ENCODE data around the gene LHFPL3. TPM values are rescaled to one million over a fixed set of nuclear protein-coding genes. Genes with fewer than 3 reads are reported as not detected.

The LHFPL3 gene
- total and polyA plus RNA-seq, 2 of the 13 experiments (the other 11 are each of a cell fraction or from before 2014, with no cell fraction given) = not detected

DNA sequence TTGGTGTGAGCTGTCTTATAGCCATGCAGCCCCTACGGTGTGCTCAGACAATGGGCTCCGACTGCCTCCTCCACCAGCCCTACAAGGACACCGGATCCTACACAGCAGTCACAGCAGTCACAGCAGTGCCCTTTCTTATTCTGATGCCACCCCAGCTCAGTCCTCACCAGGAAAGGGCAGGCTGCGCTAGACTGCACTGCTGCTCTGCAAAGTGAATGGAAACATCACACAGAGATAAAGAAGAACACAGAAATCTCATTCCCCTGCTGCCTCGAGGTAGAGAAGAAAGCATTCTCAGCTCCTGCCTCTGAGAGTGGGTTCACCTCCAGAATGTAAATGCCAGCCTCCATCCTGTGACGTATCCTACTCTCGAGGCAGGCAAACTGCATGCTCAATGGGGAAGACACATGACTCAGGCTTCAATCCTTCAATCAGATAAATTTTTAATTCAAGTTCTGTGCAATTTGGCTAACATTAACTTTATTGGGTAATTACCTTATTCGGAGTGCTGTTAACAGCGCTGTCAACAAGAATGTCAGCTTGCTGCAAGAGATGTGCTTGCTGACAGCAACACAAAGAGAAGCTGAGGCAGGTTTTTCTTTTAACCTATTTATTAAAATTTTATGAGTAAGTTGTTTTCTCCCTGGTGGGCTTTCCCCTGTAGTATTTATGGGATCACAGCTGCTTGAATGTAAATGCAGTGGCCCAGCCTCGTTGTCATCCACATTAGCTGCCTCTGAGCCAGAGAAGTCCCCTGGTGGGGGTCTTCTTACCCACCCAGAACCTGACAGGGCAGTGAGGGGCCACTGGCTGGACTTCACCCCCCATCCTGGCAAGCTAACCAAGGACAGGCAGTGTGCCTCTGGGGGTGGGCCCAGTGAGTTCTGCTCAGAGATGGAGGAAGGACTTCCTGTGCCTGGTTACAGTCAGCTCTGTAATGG, 444.3 kb downstream of the LHFPL3 start (continued):
- no peak for TF ChIP-seq ZFX (CRISPR knock-in tag; IDR thresholded peaks at IDR 0.05; ENCODE audit: low read depth)
- no peak for TF ChIP-seq TBL1XR1 (IDR thresholded peaks at IDR 0.05; ENCODE audit: borderline replicate concordance, low read length, partially characterized antibody)

DNA sequence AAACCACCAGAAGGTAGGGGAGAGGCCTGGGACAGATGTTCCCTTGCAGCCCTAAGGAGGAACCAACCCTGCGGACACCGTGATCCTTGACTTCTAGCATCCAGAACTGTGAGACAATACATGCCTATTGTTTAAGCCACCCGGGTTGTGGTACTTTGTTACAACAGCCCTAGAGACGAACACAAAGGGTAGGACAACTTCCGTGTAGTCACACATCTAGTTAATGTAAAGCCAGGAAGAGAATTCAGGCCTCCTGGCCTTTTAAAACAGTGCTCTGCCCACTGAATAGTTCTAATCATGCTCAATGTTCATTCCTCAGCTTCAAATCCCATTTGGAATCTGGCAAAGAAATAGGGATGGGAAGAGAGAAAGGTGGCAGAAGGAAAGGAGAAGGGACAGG, 445.4 kb downstream of the LHFPL3 start:
- POLR2A ChIA-PET = no interaction called here
- Histone ChIP-seq H3K9ac (ENCODE audit: insufficient read depth, low read depth, low read length) (no peak overlapping the region), H3K79me2 (ENCODE audit: insufficient read depth, low read length) (no peaks in the 10 kb centered on the region), H4K20me1 (ENCODE audit: insufficient read depth, low read length) (no peaks in the 10 kb centered on the region), H3K4me1 (ENCODE audit: insufficient read depth, low read length) (no peaks in the 10 kb centered on the region), H3K4me3 (replicated peaks in 1 of 3; ENCODE audit: insufficient read depth in 1 of 3, low read depth in 2 of 3, low read length in 3 of 3) (no peak overlapping the region), H3K9me3 (ENCODE audit: low read length) (no peaks in the 10 kb centered on the region), H3K27ac (ENCODE audit: extremely low read length, insufficient read depth, low read length) (no peak overlapping the region), H2AFZ (ENCODE audit: low read length) (no peak overlapping the region), H3K27me3 (ENCODE audit: control insufficient read depth in 1 of 2, insufficient read depth in 2 of 2, low read length in 2 of 2) (no peaks in the 10 kb centered on the region; a peak in 1 of 5 replicates), H3K4me2 (ENCODE audit: low read depth, low read length) (no peak overlapping the region), H3K36me3 (replicated peaks in 1 of 2; ENCODE audit: control insufficient read depth in 1 of 2, insufficient read depth in 2 of 2, low read length in 2 of 2) (no peaks in the 10 kb centered on the region)
- intact Hi-C loops (cut with micrococcal nuclease; ENCODE audit: unreplicated experiment) = no loop called here
- WGBS (ENCODE audit: low lambda C conversion rate) = 0% methylated on average over 3 of the region's 5 CpGs
- FAIRE-seq (no peak), ATAC-seq (no peak), DNase-seq (ENCODE audit: low spot score) (no peak)
- CTCF ChIA-PET (ENCODE audit: low intra/inter-chr PET ratio, low total read pairs) = no interaction called here
- no TSS peak for BruUV-seq (replicated peaks)
- in situ Hi-C loops (cut with HindIII; ENCODE audit: extremely low pct_ligation_motif_present, low pct_unique_long_range_greater_than_20kb) = no loop called here
- TF ChIP-seq, protein P1, sequence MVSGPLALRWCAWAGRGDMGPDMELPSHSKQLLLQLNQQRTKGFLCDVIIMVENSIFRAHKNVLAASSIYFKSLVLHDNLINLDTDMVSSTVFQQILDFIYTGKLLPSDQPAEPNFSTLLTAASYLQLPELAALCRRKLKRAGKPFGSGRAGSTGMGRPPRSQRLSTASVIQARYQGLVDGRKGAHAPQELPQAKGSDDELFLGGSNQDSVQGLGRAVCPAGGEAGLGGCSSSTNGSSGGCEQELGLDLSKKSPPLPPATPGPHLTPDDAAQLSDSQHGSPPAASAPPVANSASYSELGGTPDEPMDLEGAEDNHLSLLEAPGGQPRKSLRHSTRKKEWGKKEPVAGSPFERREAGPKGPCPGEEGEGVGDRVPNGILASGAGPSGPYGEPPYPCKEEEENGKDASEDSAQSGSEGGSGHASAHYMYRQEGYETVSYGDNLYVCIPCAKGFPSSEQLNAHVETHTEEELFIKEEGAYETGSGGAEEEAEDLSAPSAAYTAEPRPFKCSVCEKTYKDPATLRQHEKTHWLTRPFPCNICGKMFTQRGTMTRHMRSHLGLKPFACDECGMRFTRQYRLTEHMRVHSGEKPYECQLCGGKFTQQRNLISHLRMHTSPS (CRISPR knock-in tag; IDR thresholded peaks at IDR 0.05; ENCODE audit: low read depth) = no peak
- TF ChIP-seq, protein P2, sequence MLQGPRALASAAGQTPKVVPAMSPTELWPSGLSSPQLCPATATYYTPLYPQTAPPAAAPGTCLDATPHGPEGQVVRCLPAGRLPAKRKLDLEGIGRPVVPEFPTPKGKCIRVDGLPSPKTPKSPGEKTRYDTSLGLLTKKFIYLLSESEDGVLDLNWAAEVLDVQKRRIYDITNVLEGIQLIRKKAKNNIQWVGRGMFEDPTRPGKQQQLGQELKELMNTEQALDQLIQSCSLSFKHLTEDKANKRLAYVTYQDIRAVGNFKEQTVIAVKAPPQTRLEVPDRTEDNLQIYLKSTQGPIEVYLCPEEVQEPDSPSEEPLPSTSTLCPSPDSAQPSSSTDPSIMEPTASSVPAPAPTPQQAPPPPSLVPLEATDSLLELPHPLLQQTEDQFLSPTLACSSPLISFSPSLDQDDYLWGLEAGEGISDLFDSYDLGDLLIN (CRISPR knock-in tag; IDR thresholded peaks at IDR 0.05; ENCODE audit: borderline replicate concordance) = no peak
- no peak for TF ChIP-seq ZNF75D (CRISPR knock-in tag; IDR thresholded peaks at IDR 0.05; ENCODE audit: borderline replicate concordance)
- TF ChIP-seq, protein P3, sequence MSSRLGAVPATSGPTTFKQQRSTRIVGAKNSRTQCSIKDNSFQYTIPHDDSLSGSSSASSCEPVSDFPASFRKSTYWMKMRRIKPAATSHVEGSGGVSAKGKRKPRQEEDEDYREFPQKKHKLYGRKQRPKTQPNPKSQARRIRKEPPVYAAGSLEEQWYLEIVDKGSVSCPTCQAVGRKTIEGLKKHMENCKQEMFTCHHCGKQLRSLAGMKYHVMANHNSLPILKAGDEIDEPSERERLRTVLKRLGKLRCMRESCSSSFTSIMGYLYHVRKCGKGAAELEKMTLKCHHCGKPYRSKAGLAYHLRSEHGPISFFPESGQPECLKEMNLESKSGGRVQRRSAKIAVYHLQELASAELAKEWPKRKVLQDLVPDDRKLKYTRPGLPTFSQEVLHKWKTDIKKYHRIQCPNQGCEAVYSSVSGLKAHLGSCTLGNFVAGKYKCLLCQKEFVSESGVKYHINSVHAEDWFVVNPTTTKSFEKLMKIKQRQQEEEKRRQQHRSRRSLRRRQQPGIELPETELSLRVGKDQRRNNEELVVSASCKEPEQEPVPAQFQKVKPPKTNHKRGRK (CRISPR knock-in tag; IDR thresholded peaks at IDR 0.05) = no peak
- no peak for TF ChIP-seq MEF2D (CRISPR knock-in tag; IDR thresholded peaks at IDR 0.05)
- TF ChIP-seq SMARCC2 (IDR thresholded peaks at IDR 0.05) = no peak
- no peak for TF ChIP-seq EHMT2 (IDR thresholded peaks at IDR 0.05; ENCODE audit: borderline replicate concordance, low read depth, low read length)
- no peak for TF ChIP-seq KLF13 (CRISPR knock-in tag; IDR thresholded peaks at IDR 0.05)
- TF ChIP-seq ZSCAN9 (CRISPR knock-in tag; IDR thresholded peaks at IDR 0.05; ENCODE audit: borderline replicate concordance) = no peak
- no peak for TF ChIP-seq ZNF367 (CRISPR knock-in tag; IDR thresholded peaks at IDR 0.05; ENCODE audit: borderline replicate concordance)
- TF ChIP-seq, protein P4, sequence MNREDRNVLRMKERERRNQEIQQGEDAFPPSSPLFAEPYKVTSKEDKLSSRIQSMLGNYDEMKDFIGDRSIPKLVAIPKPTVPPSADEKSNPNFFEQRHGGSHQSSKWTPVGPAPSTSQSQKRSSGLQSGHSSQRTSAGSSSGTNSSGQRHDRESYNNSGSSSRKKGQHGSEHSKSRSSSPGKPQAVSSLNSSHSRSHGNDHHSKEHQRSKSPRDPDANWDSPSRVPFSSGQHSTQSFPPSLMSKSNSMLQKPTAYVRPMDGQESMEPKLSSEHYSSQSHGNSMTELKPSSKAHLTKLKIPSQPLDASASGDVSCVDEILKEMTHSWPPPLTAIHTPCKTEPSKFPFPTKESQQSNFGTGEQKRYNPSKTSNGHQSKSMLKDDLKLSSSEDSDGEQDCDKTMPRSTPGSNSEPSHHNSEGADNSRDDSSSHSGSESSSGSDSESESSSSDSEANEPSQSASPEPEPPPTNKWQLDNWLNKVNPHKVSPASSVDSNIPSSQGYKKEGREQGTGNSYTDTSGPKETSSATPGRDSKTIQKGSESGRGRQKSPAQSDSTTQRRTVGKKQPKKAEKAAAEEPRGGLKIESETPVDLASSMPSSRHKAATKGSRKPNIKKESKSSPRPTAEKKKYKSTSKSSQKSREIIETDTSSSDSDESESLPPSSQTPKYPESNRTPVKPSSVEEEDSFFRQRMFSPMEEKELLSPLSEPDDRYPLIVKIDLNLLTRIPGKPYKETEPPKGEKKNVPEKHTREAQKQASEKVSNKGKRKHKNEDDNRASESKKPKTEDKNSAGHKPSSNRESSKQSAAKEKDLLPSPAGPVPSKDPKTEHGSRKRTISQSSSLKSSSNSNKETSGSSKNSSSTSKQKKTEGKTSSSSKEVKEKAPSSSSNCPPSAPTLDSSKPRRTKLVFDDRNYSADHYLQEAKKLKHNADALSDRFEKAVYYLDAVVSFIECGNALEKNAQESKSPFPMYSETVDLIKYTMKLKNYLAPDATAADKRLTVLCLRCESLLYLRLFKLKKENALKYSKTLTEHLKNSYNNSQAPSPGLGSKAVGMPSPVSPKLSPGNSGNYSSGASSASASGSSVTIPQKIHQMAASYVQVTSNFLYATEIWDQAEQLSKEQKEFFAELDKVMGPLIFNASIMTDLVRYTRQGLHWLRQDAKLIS (CRISPR knock-in tag; IDR thresholded peaks at IDR 0.05) = no peak
- no peak for TF ChIP-seq NFYC (CRISPR knock-in tag; IDR thresholded peaks at IDR 0.05)
